Activated naive CD4-positive, alpha-beta T cell treated with anti-CD3 and anti-CD28 coated beads for 36 hours (primary cell): ENCODE measurements around the gene MSGN1. TPM values are rescaled to one million over a fixed set of nuclear protein-coding genes. Genes with fewer than 3 reads are reported as not detected.

Experiments
- CTCF ChIA-PET: fragments of 350-600 bp; sonication (Branson Sonifier 250); formaldehyde crosslinking; loops from one replicate; lab custom pipeline; 2021; ENCODE audit warnings: antibody characterized with exemption; lab: Charles Lee
- DNase-seq: peaks from one replicate; pipeline ENCODE4 v3.0.0-alpha.2; 2020
- H3K27ac Mint-ChIP-seq: one replicate; pipeline ENCODE4 v1.8.0; 2021; ENCODE audit warnings: mild to moderate bottlenecking, mixed read lengths
- H3K27me3 Mint-ChIP-seq: one replicate; pipeline ENCODE4 v1.8.0; 2021; ENCODE audit warnings: low read depth, mixed read lengths
- H3K36me3 Mint-ChIP-seq: one replicate; pipeline ENCODE4 v1.8.0; 2021; ENCODE audit warnings: low read depth, mixed read lengths
- H3K4me1 Mint-ChIP-seq: one replicate; pipeline ENCODE4 v1.8.0; 2021; ENCODE audit warnings: low read depth, mixed read lengths
- H3K4me3 Mint-ChIP-seq: one replicate; pipeline ENCODE4 v1.8.0; 2021; ENCODE audit warnings: mild to moderate bottlenecking, moderate library complexity, mixed read lengths
- H3K9me3 Mint-ChIP-seq: one replicate; pipeline ENCODE4 v1.8.0; 2021; ENCODE audit warnings: mixed read lengths
- intact Hi-C: fragments of 100-400 bp; cut with micrococcal nuclease; formaldehyde crosslinking; loops from one replicate; pipeline ENCODE4 v1.15.1; 2023
- total RNA-seq, 2 experiments: library from RNA; stranded (reverse); gene quantifications; one replicate each; pipeline ENCODE4 v1.2.3, GENCODE V29; 2021

Gene MSGN1, protein sequence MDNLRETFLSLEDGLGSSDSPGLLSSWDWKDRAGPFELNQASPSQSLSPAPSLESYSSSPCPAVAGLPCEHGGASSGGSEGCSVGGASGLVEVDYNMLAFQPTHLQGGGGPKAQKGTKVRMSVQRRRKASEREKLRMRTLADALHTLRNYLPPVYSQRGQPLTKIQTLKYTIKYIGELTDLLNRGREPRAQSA
- total RNA-seq: not detected

DNA sequence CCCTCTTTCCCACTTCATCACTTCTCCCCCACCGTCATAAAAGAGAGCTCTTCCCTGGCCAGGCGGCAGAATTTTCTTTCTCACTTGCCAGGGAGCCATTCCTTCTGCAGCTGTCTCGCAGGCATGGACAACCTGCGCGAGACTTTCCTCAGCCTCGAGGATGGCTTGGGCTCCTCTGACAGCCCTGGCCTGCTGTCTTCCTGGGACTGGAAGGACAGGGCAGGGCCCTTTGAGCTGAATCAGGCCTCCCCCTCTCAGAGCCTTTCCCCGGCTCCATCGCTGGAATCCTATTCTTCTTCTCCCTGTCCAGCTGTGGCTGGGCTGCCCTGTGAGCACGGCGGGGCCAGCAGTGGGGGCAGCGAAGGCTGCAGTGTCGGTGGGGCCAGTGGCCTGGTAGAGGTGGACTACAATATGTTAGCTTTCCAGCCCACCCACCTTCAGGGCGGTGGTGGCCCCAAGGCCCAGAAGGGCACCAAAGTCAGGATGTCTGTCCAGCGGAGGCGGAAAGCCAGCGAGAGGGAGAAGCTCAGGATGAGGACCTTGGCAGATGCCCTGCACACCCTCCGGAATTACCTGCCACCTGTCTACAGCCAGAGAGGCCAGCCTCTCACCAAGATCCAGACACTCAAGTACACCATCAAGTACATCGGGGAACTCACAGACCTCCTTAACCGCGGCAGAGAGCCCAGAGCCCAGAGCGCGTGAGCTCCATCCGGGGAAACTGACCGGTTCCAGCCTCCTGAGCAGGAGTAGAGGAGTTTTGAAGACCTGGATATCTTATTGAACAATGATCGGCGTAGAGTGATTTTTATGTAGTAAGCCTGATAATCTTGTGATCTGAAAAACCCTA is at the start of gene MSGN1:
TSS of gene MSGN1 (plus strand) at position 65 of the 850 bp plus-strand sequence. CDS start at position 124, 59 bp downstream.
- Mint-ChIP-seq H3K27me3 (peaks cover 18% of the 10 kb centered on the region), H3K4me1 (peaks cover under 1% of the 10 kb centered on the region), H3K36me3 (no peaks in the 10 kb centered on the region), H3K27ac (no peak within 1 kb of the TSS), H3K9me3 (no peaks in the 10 kb centered on the region), H3K4me3 (no peak within 1 kb of the TSS)
- CTCF ChIA-PET: no interaction called here
- no peak for DNase-seq
- intact Hi-C loops: no loop called here

DNA sequence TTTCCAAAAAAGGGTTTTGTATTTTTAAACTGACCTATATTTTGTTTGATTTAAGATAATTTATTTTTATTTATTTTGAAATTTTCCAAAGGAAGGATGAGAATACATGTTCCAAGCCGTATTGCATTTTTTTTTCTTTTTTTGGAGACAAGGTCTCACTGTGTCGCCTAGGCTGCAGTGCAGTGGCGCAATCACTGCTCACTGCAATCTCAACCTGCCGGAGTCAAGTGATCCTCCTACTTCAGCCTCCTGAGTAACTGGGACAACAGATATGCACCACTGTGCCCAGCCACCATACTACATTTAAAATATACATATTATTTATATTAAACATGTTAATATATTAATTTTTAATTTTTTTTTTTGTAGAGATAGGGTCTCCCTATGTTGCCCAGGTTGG is 47.4 kb upstream of the MSGN1 start:
- H3K9me3 Mint-ChIP-seq: no peaks in the 10 kb centered on the region
- peaks cover 17% of the 10 kb centered on the region for H3K36me3 Mint-ChIP-seq
- H3K4me1 Mint-ChIP-seq: no peaks in the 10 kb centered on the region
- H3K4me3 Mint-ChIP-seq: no peak overlapping the region
- no peak overlapping the region for H3K27ac Mint-ChIP-seq
- intact Hi-C loops: no loop called here
- no peak for DNase-seq
- H3K27me3 Mint-ChIP-seq: no peaks in the 10 kb centered on the region
- CTCF ChIA-PET: no interaction called here

DNA sequence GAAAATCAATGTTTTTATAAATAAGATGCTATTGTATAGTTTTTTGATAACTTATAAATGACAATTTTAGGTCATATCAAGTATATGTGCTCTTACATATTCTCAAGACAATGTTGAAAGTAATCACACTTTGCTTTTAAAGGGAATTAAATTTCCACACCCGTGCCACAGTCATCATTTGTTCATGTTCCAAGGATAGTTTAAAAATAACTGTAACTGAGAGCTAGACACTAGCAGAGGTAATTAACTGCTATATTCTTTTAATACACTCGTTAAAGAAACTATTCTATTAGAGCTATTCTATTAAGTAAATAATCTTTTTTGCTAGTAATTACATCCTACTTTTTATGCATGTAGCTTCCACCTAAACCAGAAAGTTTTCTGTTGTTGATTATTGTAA is 44.3 kb upstream of the MSGN1 start:
- CTCF ChIA-PET: no interaction called here
- H3K4me3 Mint-ChIP-seq: no peak overlapping the region
- no peaks in the 10 kb centered on the region for H3K9me3 Mint-ChIP-seq
- H3K4me1 Mint-ChIP-seq: no peaks in the 10 kb centered on the region
- DNase-seq: no peak
- peaks cover 24% of the 10 kb centered on the region for H3K36me3 Mint-ChIP-seq
- H3K27ac Mint-ChIP-seq: no peak overlapping the region
- H3K27me3 Mint-ChIP-seq: no peaks in the 10 kb centered on the region
- intact Hi-C loops: no loop called here

DNA sequence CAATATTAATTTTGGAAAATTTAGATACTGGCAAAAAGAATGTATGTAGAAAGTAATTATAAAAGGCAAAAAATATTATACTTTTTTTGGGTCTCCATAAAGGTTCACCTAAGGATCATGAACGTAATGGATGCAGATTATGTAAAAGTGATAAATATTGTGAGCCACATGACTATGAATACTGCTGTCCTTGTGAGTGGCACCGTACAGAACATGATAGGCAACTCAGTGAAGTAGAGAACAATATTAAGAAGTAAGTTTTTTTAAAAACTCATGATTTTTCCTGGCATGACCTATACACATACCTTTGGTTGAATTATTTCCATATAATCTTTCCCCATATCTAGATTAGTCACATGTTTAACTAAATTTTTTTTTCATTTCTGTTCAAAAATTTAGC is 43.7 kb upstream of the MSGN1 start:
- no peak overlapping the region for H3K4me3 Mint-ChIP-seq
- CTCF ChIA-PET: interaction anchor here (0.5 kb wide), 1 partner anchor 60 kb away, joined by 3 read pairs; no protein-coding TSS in a partner anchor
- no peak for DNase-seq
- no peak overlapping the region for H3K27ac Mint-ChIP-seq
- no peaks in the 10 kb centered on the region for H3K27me3 Mint-ChIP-seq
- no peaks in the 10 kb centered on the region for H3K4me1 Mint-ChIP-seq
- peaks cover 21% of the 10 kb centered on the region for H3K36me3 Mint-ChIP-seq
- intact Hi-C loops: no loop called here
- H3K9me3 Mint-ChIP-seq: no peaks in the 10 kb centered on the region

DNA sequence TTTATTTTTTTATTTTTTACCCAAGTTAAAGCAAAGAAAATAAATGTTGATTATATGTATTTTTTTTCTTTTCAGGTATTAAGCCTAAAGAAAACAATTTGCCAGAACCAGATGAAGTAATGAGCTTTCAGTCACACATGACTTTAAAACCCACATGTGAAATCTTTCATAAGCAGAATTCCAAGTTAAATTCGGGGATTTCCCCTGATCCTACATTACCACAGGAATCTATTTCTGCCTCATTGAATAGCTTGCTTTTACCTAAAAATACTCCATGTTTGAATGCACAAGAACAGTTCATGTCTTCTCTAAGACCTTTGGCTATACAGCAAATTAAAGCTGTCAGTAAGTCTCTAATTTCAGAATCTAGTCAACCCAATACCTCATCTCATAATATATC is 35.7 kb upstream of the MSGN1 start:
- peaks cover 38% of the 10 kb centered on the region for H3K36me3 Mint-ChIP-seq
- CTCF ChIA-PET: interaction anchor here (0.7 kb wide), 1 partner anchor 301 kb away, joined by 4 read pairs; no protein-coding TSS in a partner anchor
- no peaks in the 10 kb centered on the region for H3K4me1 Mint-ChIP-seq
- intact Hi-C loops: no loop called here
- no peak overlapping the region for H3K27ac Mint-ChIP-seq
- DNase-seq: no peak
- H3K27me3 Mint-ChIP-seq: no peaks in the 10 kb centered on the region
- H3K9me3 Mint-ChIP-seq: peaks cover 11% of the 10 kb centered on the region
- H3K4me3 Mint-ChIP-seq: no peak overlapping the region

DNA sequence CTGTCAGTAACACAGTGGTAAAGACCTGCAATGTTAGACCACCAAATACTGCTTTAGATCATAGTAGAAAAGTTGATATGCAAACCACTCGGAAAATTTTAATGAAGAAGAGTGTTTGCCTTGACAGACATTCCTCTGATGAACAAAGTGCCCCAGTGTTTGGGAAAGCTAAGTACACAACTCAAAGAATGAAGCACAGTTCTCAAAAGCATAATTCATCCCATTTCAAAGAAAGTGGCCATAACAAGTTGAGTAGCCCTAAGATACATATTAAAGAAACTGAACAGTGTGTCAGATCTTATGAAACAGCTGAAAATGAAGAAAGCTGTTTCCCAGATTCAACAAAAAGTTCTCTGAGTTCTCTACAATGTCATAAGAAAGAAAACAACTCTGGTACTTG is 34.8 kb upstream of the MSGN1 start:
- DNase-seq: no peak
- peaks cover 35% of the 10 kb centered on the region for H3K36me3 Mint-ChIP-seq
- CTCF ChIA-PET: no interaction called here
- no peaks in the 10 kb centered on the region for H3K4me1 Mint-ChIP-seq
- no peak overlapping the region for H3K27ac Mint-ChIP-seq
- H3K4me3 Mint-ChIP-seq: no peak overlapping the region
- peaks cover 11% of the 10 kb centered on the region for H3K9me3 Mint-ChIP-seq
- H3K27me3 Mint-ChIP-seq: no peaks in the 10 kb centered on the region
- intact Hi-C loops: no loop called here

DNA sequence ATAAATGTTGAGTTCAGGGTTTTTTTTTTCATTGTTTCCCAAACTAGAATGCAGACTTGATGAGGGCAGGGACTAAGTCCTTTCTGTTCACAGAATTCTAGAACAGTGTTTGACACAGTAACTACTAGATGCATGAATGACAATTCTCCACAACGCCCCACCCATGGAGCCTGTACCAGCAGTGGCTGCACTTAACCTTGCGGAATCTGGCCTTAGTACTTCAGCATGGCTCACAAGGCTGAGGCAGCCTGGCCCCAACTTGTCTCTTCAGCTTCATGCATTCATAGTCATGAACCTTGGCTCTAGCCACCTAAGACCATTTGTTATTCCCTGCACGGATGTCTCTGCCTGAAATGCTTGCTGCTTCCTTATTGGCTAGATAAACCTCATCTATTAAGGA is 29.5 kb upstream of the MSGN1 start:
- H3K9me3 Mint-ChIP-seq: peaks cover 11% of the 10 kb centered on the region
- CTCF ChIA-PET: no interaction called here
- DNase-seq: no peak
- H3K4me1 Mint-ChIP-seq: no peaks in the 10 kb centered on the region
- peaks cover 11% of the 10 kb centered on the region for H3K36me3 Mint-ChIP-seq
- intact Hi-C loops: no loop called here
- no peak overlapping the region for H3K4me3 Mint-ChIP-seq
- H3K27ac Mint-ChIP-seq: no peak overlapping the region
- H3K27me3 Mint-ChIP-seq: peaks cover 13% of the 10 kb centered on the region

DNA sequence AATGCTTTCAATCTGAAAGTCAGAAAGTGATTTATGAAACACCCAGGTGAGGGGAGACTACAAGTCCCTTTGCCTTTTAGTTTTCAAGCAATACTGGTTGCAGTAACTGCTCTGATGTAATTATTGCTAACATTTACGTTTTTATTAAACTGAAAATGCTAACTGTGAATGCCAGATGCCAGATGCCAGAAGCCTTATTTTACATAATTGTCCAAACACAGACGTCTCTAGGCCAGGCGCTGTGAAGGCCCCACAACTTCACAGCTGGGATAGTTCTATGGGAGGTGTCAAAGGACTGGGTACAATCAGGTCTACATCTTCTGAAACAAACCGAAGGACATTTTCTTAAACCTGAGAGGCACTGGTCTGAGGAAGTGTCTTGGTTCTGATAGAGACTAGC is 27.5 kb upstream of the MSGN1 start:
- Mint-ChIP-seq H3K36me3 (peaks cover 4% of the 10 kb centered on the region), H3K9me3 (peaks cover 10% of the 10 kb centered on the region), H3K27ac (no peak overlapping the region), H3K4me1 (no peaks in the 10 kb centered on the region), H3K4me3 (no peak overlapping the region), H3K27me3 (peaks cover 25% of the 10 kb centered on the region)
- DNase-seq: no peak
- CTCF ChIA-PET: no interaction called here
- intact Hi-C loops: no loop called here

DNA sequence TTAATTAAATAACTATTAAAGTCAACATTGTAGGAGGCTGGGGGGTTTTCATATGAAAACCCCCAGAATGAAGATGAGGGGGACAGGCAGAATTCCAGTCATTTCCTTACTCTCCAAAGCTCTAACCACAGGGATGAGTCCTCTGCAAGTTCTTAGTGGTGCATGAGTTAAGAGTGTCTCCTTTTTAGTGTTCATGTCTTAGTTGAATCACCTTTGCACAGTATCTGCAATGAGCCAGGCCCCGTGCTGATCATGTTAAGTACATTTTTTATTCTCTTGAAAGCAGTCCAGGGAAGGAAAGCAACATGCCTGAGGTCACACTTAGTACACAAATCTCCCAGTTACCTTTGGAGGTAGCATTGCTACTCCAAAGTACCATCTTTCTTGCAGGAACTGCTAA is 25.7 kb upstream of the MSGN1 start:
- Mint-ChIP-seq H3K27ac (no peak overlapping the region), H3K9me3 (no peaks in the 10 kb centered on the region), H3K4me3 (no peak overlapping the region), H3K36me3 (no peaks in the 10 kb centered on the region), H3K4me1 (no peaks in the 10 kb centered on the region), H3K27me3 (peaks cover 33% of the 10 kb centered on the region)
- CTCF ChIA-PET: no interaction called here
- no peak for DNase-seq
- intact Hi-C loops: no loop called here

DNA sequence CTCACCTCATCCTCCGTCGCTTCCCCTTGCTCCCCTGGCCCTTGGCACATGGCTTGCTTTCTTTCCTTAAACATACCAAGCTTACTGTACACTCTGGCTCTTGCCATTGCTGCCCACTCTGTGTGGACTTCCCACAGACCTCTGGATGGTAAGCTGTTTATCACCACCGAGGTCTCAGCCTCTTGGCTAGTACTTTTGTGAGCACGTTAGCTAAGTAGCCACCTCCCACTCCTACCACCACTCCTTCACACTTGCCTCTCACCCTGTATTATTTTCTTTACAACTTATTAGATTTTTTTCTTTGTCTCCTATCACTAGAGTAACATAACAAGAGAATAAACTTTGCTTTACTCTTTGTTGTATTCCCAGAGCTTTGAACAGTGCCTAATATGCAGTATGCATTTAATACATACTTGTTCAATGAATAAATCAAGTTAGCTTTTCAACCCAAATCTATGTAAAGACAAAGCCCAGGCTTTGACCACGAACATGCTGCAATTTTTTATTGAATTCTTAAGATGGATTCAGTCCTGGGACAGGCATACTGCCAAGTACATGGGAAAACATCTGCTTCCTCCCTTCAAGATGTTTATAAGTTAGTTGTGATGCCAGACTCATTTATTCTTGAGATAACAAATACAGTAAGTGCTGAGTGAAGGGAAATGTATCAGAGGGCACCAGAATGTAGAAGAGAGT is 25.0 kb upstream of the MSGN1 start:
- Mint-ChIP-seq H3K4me1 (no peaks in the 10 kb centered on the region), H3K9me3 (no peaks in the 10 kb centered on the region), H3K27me3 (peaks cover 34% of the 10 kb centered on the region), H3K4me3 (no peak overlapping the region), H3K27ac (no peak overlapping the region), H3K36me3 (no peaks in the 10 kb centered on the region)
- intact Hi-C loops: no loop called here
- CTCF ChIA-PET: no interaction called here
- no peak for DNase-seq

DNA sequence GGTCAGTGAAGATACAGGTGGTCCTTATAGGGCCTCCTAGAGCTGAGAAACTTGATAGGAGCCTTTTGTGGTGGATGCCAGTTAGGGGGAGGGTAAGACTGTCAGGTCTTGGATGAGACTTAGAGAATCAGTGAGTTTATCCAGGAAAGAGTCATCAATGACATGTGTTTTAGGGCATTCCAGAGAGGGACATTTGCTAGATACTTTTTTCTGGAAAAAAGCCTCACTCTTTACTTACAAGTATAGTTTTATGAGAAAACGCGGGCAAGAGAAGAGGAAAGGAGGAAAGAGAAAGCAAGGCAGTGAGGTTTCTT is 24.5 kb upstream of the MSGN1 start:
- intact Hi-C loops: no loop called here
- no peak for DNase-seq
- Mint-ChIP-seq H3K27ac (no peak overlapping the region), H3K36me3 (no peaks in the 10 kb centered on the region), H3K4me3 (no peak overlapping the region), H3K27me3 (peaks cover 36% of the 10 kb centered on the region), H3K4me1 (no peaks in the 10 kb centered on the region), H3K9me3 (no peaks in the 10 kb centered on the region)
- CTCF ChIA-PET: no interaction called here

DNA sequence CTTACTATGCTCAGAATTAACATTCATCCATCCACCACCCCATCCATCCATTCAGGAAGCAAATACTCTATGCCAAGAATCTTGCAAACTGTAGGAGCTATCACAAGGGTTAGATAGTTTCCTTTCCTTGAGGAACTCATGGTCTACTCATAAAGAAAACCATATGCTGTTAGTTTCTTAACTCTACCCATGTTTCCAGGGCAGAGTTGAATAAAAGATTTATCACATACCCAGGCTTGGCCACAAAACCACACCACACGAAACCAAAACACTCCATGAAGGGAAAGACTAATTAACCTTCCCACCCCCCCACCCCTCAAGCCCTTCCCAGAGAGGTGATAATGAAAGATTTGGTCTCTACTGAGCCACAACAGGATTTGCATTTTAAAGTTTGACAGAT is 23.7 kb upstream of the MSGN1 start:
- H3K4me3 Mint-ChIP-seq: no peak overlapping the region
- DNase-seq: peak; percentile 8
- intact Hi-C loops: no loop called here
- no peaks in the 10 kb centered on the region for H3K36me3 Mint-ChIP-seq
- H3K9me3 Mint-ChIP-seq: no peaks in the 10 kb centered on the region
- no peak overlapping the region for H3K27ac Mint-ChIP-seq
- CTCF ChIA-PET: no interaction called here
- H3K4me1 Mint-ChIP-seq: no peaks in the 10 kb centered on the region
- H3K27me3 Mint-ChIP-seq: peaks cover 33% of the 10 kb centered on the region

DNA sequence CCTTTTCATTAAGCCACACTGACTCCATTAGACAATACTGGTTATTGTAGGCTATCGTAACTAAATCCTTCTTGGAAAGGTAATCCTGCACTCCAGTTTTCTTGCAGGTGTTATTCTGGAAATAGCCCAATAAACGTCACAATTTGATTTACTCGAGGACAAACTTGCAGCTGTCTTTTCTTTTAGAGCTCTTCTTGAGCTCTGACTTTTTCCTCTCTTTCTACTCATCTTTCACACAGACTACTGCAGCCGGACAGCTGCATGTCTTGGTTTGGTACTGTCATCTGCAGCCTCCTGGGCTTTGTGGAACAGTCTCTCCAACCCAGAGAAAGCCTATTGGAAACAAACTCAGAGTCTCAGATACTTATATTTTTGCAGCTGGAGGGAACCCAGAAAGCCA is 23.0 kb upstream of the MSGN1 start:
- H3K4me3 Mint-ChIP-seq: no peak overlapping the region
- CTCF ChIA-PET: no interaction called here

More for the DNA sequence above, 23.0 kb upstream of the MSGN1 start:
- DNase-seq: no peak
- Mint-ChIP-seq H3K27me3 (peaks cover 36% of the 10 kb centered on the region), H3K4me1 (no peaks in the 10 kb centered on the region), H3K9me3 (no peaks in the 10 kb centered on the region), H3K27ac (no peak overlapping the region), H3K36me3 (no peaks in the 10 kb centered on the region)
- intact Hi-C loops: no loop called here
